Astrocyte of the cerebellum (primary cell): Measurements from ENCODE around the gene ANKS4B.

Source experiments
- DNase-seq: peaks from one replicate; pipeline ENCODE4 v3.0.0-alpha.2; 2011; ENCODE audit warnings: low read depth
- H3K4me3 ChIP-seq: 2 replicates; pipeline ENCODE4 v1.5.1; 2011; ENCODE audit warnings: mild to moderate bottlenecking, low read depth, low read length, moderate library complexity
- CTCF ChIP-seq: IDR thresholded peaks from 2 replicates; pipeline ENCODE4 v1.5.1; 2012; ENCODE audit warnings: low read length, low read depth, moderate library complexity, mild to moderate bottlenecking; ENCODE audit errors: missing control alignments
- in situ Hi-C: cut with HindIII; loops from 2 replicates; pipeline ENCODE4 v1.10.0; 2017; ENCODE audit warnings: low sequenced_read_pairs

Gene ANKS4B

GRCh38 chr16:21233521-21234150, at the start of gene ANKS4B:
Gene ANKS4B, plus strand, starts transcription at chr16:21233699. Its CDS starts 39 bp downstream, at chr16:21233738.
- TF ChIP-seq CTCF: no peak
- H3K4me3 ChIP-seq: no peak within 1 kb of the TSS
- in situ Hi-C loops: loop anchor here (5.0 to 10.0 kb wide), 3 partner anchors 34 to 1401 kb away; no protein-coding TSS in a partner anchor
- no peak for DNase-seq

GRCh38 chr16:21183995-21184394, 49.5 kb upstream of the ANKS4B start:
- in situ Hi-C loops: loop anchor here (10.0 kb wide), 1 partner anchor 339 kb away; no protein-coding TSS in a partner anchor
- no peak for DNase-seq
- no peak overlapping the region for H3K4me3 ChIP-seq
- no peak for TF ChIP-seq CTCF

- in situ Hi-C loops: loop anchor here (10.0 kb wide), 1 partner anchor 340 kb away; no protein-coding TSS in a partner anchor
- no peak overlapping the region for H3K4me3 ChIP-seq
- DNase-seq: no peak
- TF ChIP-seq CTCF: no peak
These were observed 48.7 kb upstream of the ANKS4B start for GRCh38 chr16:21184834-21185233.

- DNase-seq: no peak
- in situ Hi-C loops: loop anchor here (10.0 kb wide), 1 partner anchor 341 kb away; no protein-coding TSS in a partner anchor
- H3K4me3 ChIP-seq: no peak overlapping the region
- TF ChIP-seq CTCF: no peak
These were observed 47.7 kb upstream of the ANKS4B start for GRCh38 chr16:21185659-21186325.

GRCh38 chr16:21186326-21186691, 47.2 kb upstream of the ANKS4B start:
- in situ Hi-C loops: loop anchor here (10.0 kb wide), 1 partner anchor 342 kb away; no protein-coding TSS in a partner anchor
- no peak for TF ChIP-seq CTCF
- DNase-seq: no peak
- H3K4me3 ChIP-seq: no peak overlapping the region

- no peak overlapping the region for H3K4me3 ChIP-seq
- TF ChIP-seq CTCF: no peak
- in situ Hi-C loops: loop anchor here (10.0 kb wide), 1 partner anchor 345 kb away; no protein-coding TSS in a partner anchor
- no peak for DNase-seq
These were observed 44.2 kb upstream of the ANKS4B start for GRCh38 chr16:21189311-21189710.
